Osteoblast (primary cell): ENCODE results near the gene SLC46A3. TPM values are rescaled to one million over a fixed set of nuclear protein-coding genes. Genes with fewer than 3 reads are reported as not detected.

Experiments used
- DNase-seq: peaks from one replicate; pipeline ENCODE4 v3.0.0; 2011; ENCODE audit warnings: low spot score, mixed read lengths; ENCODE audit not compliant: insufficient read length; ENCODE audit errors: missing footprints
- H2AFZ ChIP-seq: 2 replicates; pipeline ENCODE4 v1.6.0; 2011; ENCODE audit warnings: mild to moderate bottlenecking, low read length
- H3K27ac ChIP-seq: 2 replicates; pipeline ENCODE4 v1.5.1; 2011; ENCODE audit warnings: mild to moderate bottlenecking, low read depth, low read length, moderate library complexity
- H3K27me3 ChIP-seq: 2 replicates; pipeline ENCODE4 v1.6.0; 2012; ENCODE audit warnings: mild to moderate bottlenecking, control low read depth, inconsistent platforms, low read length, moderate library complexity; ENCODE audit not compliant: insufficient read depth
- H3K36me3 ChIP-seq: 2 replicates; pipeline ENCODE4 v1.5.1; 2011; ENCODE audit warnings: mild to moderate bottlenecking, low read length, control low read depth, moderate library complexity; ENCODE audit not compliant: insufficient read depth
- H3K4me1 ChIP-seq: 2 replicates; pipeline ENCODE4 v1.5.1; 2011; ENCODE audit warnings: mild to moderate bottlenecking, low read length, control low read depth, moderate library complexity; ENCODE audit not compliant: insufficient read depth
- H3K4me2 ChIP-seq: 2 replicates; pipeline ENCODE4 v1.6.0; 2011; ENCODE audit warnings: mild to moderate bottlenecking, low read length; ENCODE audit not compliant: insufficient read depth
- H3K4me3 ChIP-seq: fragments of 200-600 bp; sonication (generic); 3 replicates; pipeline ENCODE4 v1.5.1; 2012; ENCODE audit warnings: mild to moderate bottlenecking, low read length, inconsistent platforms; ENCODE audit not compliant: insufficient read depth
- H3K79me2 ChIP-seq: 2 replicates; pipeline ENCODE4 v1.6.0; 2012; ENCODE audit warnings: mild to moderate bottlenecking, low read length, control low read depth, inconsistent platforms; ENCODE audit not compliant: insufficient read depth
- H3K9me3 ChIP-seq: 2 replicates; pipeline ENCODE4 v1.5.1; 2011; ENCODE audit warnings: low read depth, low read length, control low read depth
- H4K20me1 ChIP-seq: 2 replicates; pipeline ENCODE4 v1.6.0; 2012; ENCODE audit warnings: mild to moderate bottlenecking, low read length, control low read depth; ENCODE audit not compliant: insufficient read depth
- total RNA-seq: library from RNA; depleted of rRNA; stranded (reverse); fragments of >200 nt; gene quantifications from 2 replicates; pipeline ENCODE4 v1.2.3, GENCODE V29; 2012
- TF ChIP-seq, protein P1 (sequence below): IDR thresholded peaks from 2 replicates; pipeline ENCODE4 v1.5.1; 2011; ENCODE audit warnings: mild to moderate bottlenecking, low read depth, low read length, moderate library complexity; ENCODE audit errors: extremely low read depth

The SLC46A3 gene
- total RNA-seq, 1 donor, result 11.2 TPM

- Histone ChIP-seq H3K27me3 (no peaks in the 10 kb centered on the region), H3K27ac (no peak overlapping the region), H3K4me2 (no peak overlapping the region), H3K9me3 (no peaks in the 10 kb centered on the region), H3K4me3 (no peak overlapping the region), H4K20me1 (no peaks in the 10 kb centered on the region), H3K4me1 (peaks cover 13% of the 10 kb centered on the region), H3K36me3 (no peaks in the 10 kb centered on the region), H3K79me2 (no peaks in the 10 kb centered on the region), H2AFZ (no peak overlapping the region)
- TF ChIP-seq, protein P1, sequence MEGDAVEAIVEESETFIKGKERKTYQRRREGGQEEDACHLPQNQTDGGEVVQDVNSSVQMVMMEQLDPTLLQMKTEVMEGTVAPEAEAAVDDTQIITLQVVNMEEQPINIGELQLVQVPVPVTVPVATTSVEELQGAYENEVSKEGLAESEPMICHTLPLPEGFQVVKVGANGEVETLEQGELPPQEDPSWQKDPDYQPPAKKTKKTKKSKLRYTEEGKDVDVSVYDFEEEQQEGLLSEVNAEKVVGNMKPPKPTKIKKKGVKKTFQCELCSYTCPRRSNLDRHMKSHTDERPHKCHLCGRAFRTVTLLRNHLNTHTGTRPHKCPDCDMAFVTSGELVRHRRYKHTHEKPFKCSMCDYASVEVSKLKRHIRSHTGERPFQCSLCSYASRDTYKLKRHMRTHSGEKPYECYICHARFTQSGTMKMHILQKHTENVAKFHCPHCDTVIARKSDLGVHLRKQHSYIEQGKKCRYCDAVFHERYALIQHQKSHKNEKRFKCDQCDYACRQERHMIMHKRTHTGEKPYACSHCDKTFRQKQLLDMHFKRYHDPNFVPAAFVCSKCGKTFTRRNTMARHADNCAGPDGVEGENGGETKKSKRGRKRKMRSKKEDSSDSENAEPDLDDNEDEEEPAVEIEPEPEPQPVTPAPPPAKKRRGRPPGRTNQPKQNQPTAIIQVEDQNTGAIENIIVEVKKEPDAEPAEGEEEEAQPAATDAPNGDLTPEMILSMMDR, result no peak
- DNase-seq, result no peak
These were observed 5.0 kb upstream of the SLC46A3 start for GRCh38 chr13:28723806-28724205.

DNA sequence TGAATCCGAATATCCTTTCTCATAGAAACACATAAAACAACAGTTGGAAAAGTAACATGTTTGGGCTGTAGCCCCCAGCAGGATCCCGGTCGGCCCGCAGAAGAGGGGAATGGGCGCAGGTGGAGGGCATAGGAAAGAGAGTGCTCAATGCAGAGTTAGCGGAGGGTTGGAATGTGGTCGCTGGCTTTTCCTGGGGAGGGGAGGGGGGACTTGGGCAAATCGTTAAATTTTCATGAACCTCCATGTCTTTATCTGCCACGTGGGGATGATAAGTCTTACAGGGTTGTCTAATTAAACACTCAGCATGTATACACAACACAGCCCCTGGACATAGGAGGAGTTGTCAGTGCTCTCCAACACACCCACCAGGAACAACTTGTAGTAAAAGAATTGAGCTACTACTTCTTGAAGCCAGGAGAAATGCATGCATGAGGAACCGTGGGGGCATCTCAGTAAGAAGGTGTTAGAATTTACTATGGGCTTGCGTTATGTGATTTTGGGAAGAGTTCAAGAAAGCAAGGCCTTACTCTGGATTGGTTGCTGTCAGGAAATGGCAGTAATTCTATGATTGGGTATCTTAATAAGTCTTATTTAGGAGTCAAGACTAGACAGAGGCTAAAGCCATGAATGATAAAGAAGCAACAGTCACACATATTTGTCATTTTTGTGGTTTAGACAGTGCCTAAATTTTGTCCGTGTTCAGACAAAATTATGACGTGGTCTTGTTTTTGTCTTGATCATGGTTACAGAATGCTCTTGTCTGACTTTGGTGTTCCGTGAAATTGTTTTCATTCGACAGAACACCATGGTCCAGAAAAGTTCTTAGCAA is 671 bp upstream of the SLC46A3 start:
- Histone ChIP-seq H4K20me1 (no peaks in the 10 kb centered on the region), H3K27ac (peak overlapping the region; percentile 95), H3K4me3 (peak overlapping the region; percentile 89), H3K36me3 (no peaks in the 10 kb centered on the region), H3K79me2 (no peaks in the 10 kb centered on the region), H3K27me3 (no peaks in the 10 kb centered on the region), H3K9me3 (no peaks in the 10 kb centered on the region), H3K4me1 (peaks cover 32% of the 10 kb centered on the region), H3K4me2 (peak overlapping the region; percentile 92), H2AFZ (peak overlapping the region; percentile 82)
- DNase-seq, result peak; percentile 80
- TF ChIP-seq, protein P1, result no peak

GRCh38 chr13:28718196-28718542 is 601 bp downstream of the SLC46A3 start:
- Histone ChIP-seq H2AFZ (peak overlapping the region; percentile 94), H3K4me1 (peaks cover 32% of the 10 kb centered on the region), H3K27ac (peak overlapping the region; percentile 95), H3K27me3 (no peaks in the 10 kb centered on the region), H3K4me2 (peak overlapping the region; percentile 92), H3K4me3 (peak overlapping the region; percentile 89), H3K79me2 (no peaks in the 10 kb centered on the region), H4K20me1 (no peaks in the 10 kb centered on the region), H3K36me3 (no peaks in the 10 kb centered on the region), H3K9me3 (no peaks in the 10 kb centered on the region)
- no peak for DNase-seq
- TF ChIP-seq, protein P1, result no peak

GRCh38 chr13:28717170-28717569 is 1.6 kb downstream of the SLC46A3 start:
- H3K4me1 ChIP-seq, result peaks cover 32% of the 10 kb centered on the region
- peak overlapping the region; percentile 71 for H3K4me2 ChIP-seq
- TF ChIP-seq, protein P1, result no peak
- peak overlapping the region; percentile 61 for H3K27ac ChIP-seq
- H3K4me3 ChIP-seq, result no peak overlapping the region
- H2AFZ ChIP-seq, result no peak overlapping the region
- no peaks in the 10 kb centered on the region for H4K20me1 ChIP-seq
- H3K79me2 ChIP-seq, result no peaks in the 10 kb centered on the region
- no peaks in the 10 kb centered on the region for H3K9me3 ChIP-seq
- no peak for DNase-seq
- H3K27me3 ChIP-seq, result no peaks in the 10 kb centered on the region
- no peaks in the 10 kb centered on the region for H3K36me3 ChIP-seq
